ENCODE measurements around the gene IL1RAPL2. TPM values are rescaled to one million over a fixed set of nuclear protein-coding genes. Genes with fewer than 3 reads are reported as not detected.

Gene IL1RAPL2
- total RNA-seq, 1 donor from 2014 or later = not detected

- Histone ChIP-seq H3K4me1 (no peaks in the 10 kb centered on the region), H3K4me3 (no peak overlapping the region), H3K27ac (no peak overlapping the region), H3K36me3 (no peaks in the 10 kb centered on the region), H3K9me3 (no peaks in the 10 kb centered on the region), H3K27me3 (no peaks in the 10 kb centered on the region)
- intact Hi-C loops (cut with DNase I) = no loop called here
- TF ChIP-seq CTCF (IDR thresholded peaks at IDR 0.05) = no peak
- no peak for DNase-seq (ENCODE audit: low spot score in 2 of 2)
Measured at GRCh38 chrX:105211066-105211575, 645.1 kb downstream of the IL1RAPL2 start.

GRCh38 chrX:105219454-105220401 is 653.7 kb downstream of the IL1RAPL2 start:
- H3K36me3 ChIP-seq = no peaks in the 10 kb centered on the region
- no peak for DNase-seq (ENCODE audit: low spot score in 2 of 2)

GRCh38 chrX:105220636-105221035 is 654.6 kb downstream of the IL1RAPL2 start, which contains the start of gene TEX13A:
TEX13A (minus strand) TSS chrX:105220694; CDS start chrX:105220397, 297 bp downstream.
- intact Hi-C loops (cut with DNase I) = no loop called here
- no peak for TF ChIP-seq CTCF (IDR thresholded peaks at IDR 0.05)
- no peak within 1 kb of the TSS for H3K4me3 ChIP-seq
- no peak within 1 kb of the TSS for H3K27ac ChIP-seq
- H3K36me3 ChIP-seq = no peaks in the 10 kb centered on the region
- H3K27me3 ChIP-seq = no peaks in the 10 kb centered on the region
- H3K4me1 ChIP-seq = no peaks in the 10 kb centered on the region
- peaks cover 0 to 3% of the 10 kb centered on the region in 2 donors for H3K9me3 ChIP-seq
- DNase-seq (ENCODE audit: low spot score in 2 of 2) = no peak

More at GRCh38 chrX:105219454-105220401, 653.7 kb downstream of the IL1RAPL2 start:
- intact Hi-C loops (cut with DNase I) = no loop called here
- no peak for TF ChIP-seq CTCF (IDR thresholded peaks at IDR 0.05)
- Histone ChIP-seq H3K4me3 (no peak overlapping the region), H3K4me1 (no peaks in the 10 kb centered on the region), H3K27ac (no peak overlapping the region), H3K9me3 (peaks cover 0 to 3% of the 10 kb centered on the region in 2 donors), H3K27me3 (no peaks in the 10 kb centered on the region)

- Histone ChIP-seq H3K4me1 (no peaks in the 10 kb centered on the region), H3K9me3 (peaks cover 0 to 3% of the 10 kb centered on the region in 2 donors), H3K4me3 (no peak overlapping the region), H3K36me3 (no peaks in the 10 kb centered on the region), H3K27me3 (no peaks in the 10 kb centered on the region), H3K27ac (no peak overlapping the region)
- DNase-seq (ENCODE audit: low spot score in 2 of 2) = no peak
- intact Hi-C loops (cut with DNase I) = no loop called here
- no peak for TF ChIP-seq CTCF (IDR thresholded peaks at IDR 0.05)
Measured at GRCh38 chrX:105221374-105221773, 655.4 kb downstream of the IL1RAPL2 start.

- no peak for DNase-seq (ENCODE audit: low spot score in 2 of 2)
- TF ChIP-seq CTCF (IDR thresholded peaks at IDR 0.05) = no peak
Measured at GRCh38 chrX:105226499-105226898, 660.5 kb downstream of the IL1RAPL2 start.

More at GRCh38 chrX:105226499-105226898, 660.5 kb downstream of the IL1RAPL2 start:
- Histone ChIP-seq H3K9me3 (no peaks in the 10 kb centered on the region), H3K27me3 (no peaks in the 10 kb centered on the region), H3K4me1 (no peaks in the 10 kb centered on the region), H3K27ac (no peak overlapping the region), H3K36me3 (no peaks in the 10 kb centered on the region), H3K4me3 (no peak overlapping the region)
- intact Hi-C loops (cut with DNase I) = no loop called here
